Endothelial cell of umbilical vein (primary cell): ENCODE data around the gene ANGEL1. TPM values are rescaled to one million over a fixed set of nuclear protein-coding genes. Genes with fewer than 3 reads are reported as not detected.

Experiments used
- BruUV-seq: library from RNA; stranded (reverse); fragments of 400-500 nt; replicated peaks from 2 replicates; lab custom pipeline; 2021; lab: Mats Ljungman, UMichigan
- CTCF ChIA-PET: fragments of 300-600, 350-600 bp; sonication (Branson Sonifier 250); formaldehyde crosslinking; loops from one replicate; lab custom pipeline; 2021; ENCODE audit warnings: antibody characterized with exemption, inconsistent platforms; lab: Charles Lee
- POLR2A ChIA-PET: fragments of 300-600, 350-600 bp; sonication (Branson Sonifier 250); formaldehyde crosslinking; loops from one replicate; lab custom pipeline; 2021; ENCODE audit warnings: antibody characterized with exemption, inconsistent platforms; lab: Charles Lee
- DNase-seq: peaks from one replicate; pipeline ENCODE4 v3.0.0-alpha.2; 2011; ENCODE audit warnings: low read depth, low spot score
- FAIRE-seq: peaks from 2 replicates; lab custom pipeline; 2011; peaks lifted over from hg19 to GRCh38; lab: Jason Lieb, UNC
- H2AFZ ChIP-seq: 2 replicates; pipeline ENCODE4 v1.6.0; 2012; ENCODE audit warnings: low read depth, low read length, control low read depth, inconsistent platforms
- H3K27ac ChIP-seq: 2 replicates; pipeline ENCODE4 v1.5.1; 2011; ENCODE audit warnings: low read depth, mild to moderate bottlenecking, control low read depth, low read length, moderate library complexity; ENCODE audit not compliant: insufficient read depth
- H3K27me3 ChIP-seq, 2 experiments: 2 replicates each; pipeline versions ENCODE4 v1.6.0 to v1.6.1; 2011; ENCODE audit warnings: low read length in 2 of 2, mixed read lengths in 1 of 2; ENCODE audit not compliant: control insufficient read depth in 2 of 2, insufficient read depth in 2 of 2
- H3K36me3 ChIP-seq, 2 experiments: 2 replicates in 1 of 2; 3 replicates in 1 of 2; pipeline ENCODE4 v1.5.1; 2011; ENCODE audit warnings: low read length in 2 of 2, mild to moderate bottlenecking in 1 of 2, moderate library complexity in 1 of 2; ENCODE audit not compliant: control insufficient read depth in 2 of 2, insufficient read depth in 2 of 2; ENCODE audit errors: extremely low read depth in 1 of 2
- H3K4me1 ChIP-seq: 3 replicates; pipeline ENCODE4 v1.5.1; 2011; ENCODE audit warnings: mild to moderate bottlenecking, low read length; ENCODE audit not compliant: control insufficient read depth, insufficient read depth; ENCODE audit errors: extremely low read depth
- H3K4me2 ChIP-seq: 2 replicates; pipeline ENCODE4 v1.6.1; 2011; ENCODE audit warnings: low read length, control low read depth, mixed read lengths; ENCODE audit not compliant: insufficient read depth
- H3K4me3 ChIP-seq, 3 experiments: fragments of 200-600 bp in 1 of 3; sonication (generic), shearing (Covaris generic) in 1 of 3; replicated peaks in 1 of 3; 2 replicates each; pipeline ENCODE4 v1.5.1; 2011 to 2016; ENCODE audit warnings: control low read depth in 3 of 3, low read length in 3 of 3, mild to moderate bottlenecking in 2 of 3, inconsistent platforms in 1 of 3, low read depth in 1 of 3, moderate library complexity in 1 of 3; ENCODE audit not compliant: insufficient read depth in 1 of 3
- H3K79me2 ChIP-seq: 2 replicates; pipeline ENCODE4 v1.6.0; 2012; ENCODE audit warnings: low read length, inconsistent platforms; ENCODE audit not compliant: control insufficient read depth, insufficient read depth
- H3K9ac ChIP-seq: replicated peaks from 2 replicates; pipeline ENCODE3; 2011; ENCODE audit warnings: low read length, control low read depth; ENCODE audit not compliant: insufficient read depth; ENCODE audit errors: extremely low read depth
- H3K9me1 ChIP-seq: replicated peaks from 3 replicates; pipeline ENCODE4 v1.6.0; 2011; ENCODE audit warnings: mild to moderate bottlenecking, low read length; ENCODE audit not compliant: control insufficient read depth, insufficient read depth; ENCODE audit errors: extremely low read depth
- H3K9me3 ChIP-seq: replicated peaks from 2 replicates; pipeline ENCODE4 v1.5.1; 2012; ENCODE audit warnings: low read length, inconsistent platforms; ENCODE audit not compliant: control insufficient read depth, insufficient read depth
- H4K20me1 ChIP-seq: replicated peaks from 2 replicates; pipeline ENCODE3; 2011; ENCODE audit warnings: mild to moderate bottlenecking, low read length; ENCODE audit not compliant: control insufficient read depth, insufficient read depth; ENCODE audit errors: extremely low read depth
- EZH2 ChIP-seq: IDR thresholded peaks from 2 replicates; pipeline ENCODE4 v1.6.1; 2012; ENCODE audit warnings: borderline replicate concordance, low read depth, mild to moderate bottlenecking, moderate library complexity, low read length, inconsistent platforms; ENCODE audit not compliant: severe bottlenecking
- FOS ChIP-seq: IDR thresholded peaks from 2 replicates; pipeline ENCODE4 v1.6.1; 2011; ENCODE audit warnings: mild to moderate bottlenecking, low read length, moderate library complexity, borderline replicate concordance; ENCODE audit not compliant: insufficient read depth
- GATA2 ChIP-seq: IDR thresholded peaks from 2 replicates; pipeline ENCODE4 v1.7.0; 2011; ENCODE audit warnings: low read depth, mild to moderate bottlenecking, moderate library complexity, mixed read lengths, low read length; ENCODE audit not compliant: insufficient read length, insufficient read depth
- JUN ChIP-seq: IDR thresholded peaks from 2 replicates; pipeline ENCODE4 v1.6.1; 2011; ENCODE audit warnings: borderline replicate concordance, low read depth; ENCODE audit not compliant: insufficient read length, insufficient read depth
- MYC ChIP-seq: IDR thresholded peaks from one replicate; pipeline ENCODE4 v1.6.1; 2011; ENCODE audit warnings: mild to moderate bottlenecking, low read depth, low read length
- POLR2A ChIP-seq: IDR thresholded peaks from 2 replicates; pipeline ENCODE4 v1.6.1; 2012; ENCODE audit warnings: low read depth, mild to moderate bottlenecking, control low read depth, low read length
- POLR2AphosphoS5 ChIP-seq: IDR thresholded peaks from 2 replicates; pipeline ENCODE4 v1.6.1; 2012; ENCODE audit warnings: low read depth, mild to moderate bottlenecking, control low read depth, low read length, moderate library complexity; ENCODE audit not compliant: insufficient read depth
- dilution Hi-C: fragments of 300-500 bp; cut with MboI; formaldehyde crosslinking; loops from one replicate; pipeline ENCODE4 v1.15.0; 2019; ENCODE audit warnings: low sequenced_read_pairs; ENCODE audit not compliant: extremely low pct_ligation_motif_present
- intact Hi-C: fragments of 100-400 bp; cut with micrococcal nuclease; formaldehyde crosslinking; loops from one replicate; pipeline ENCODE4 v1.10.0; 2022
- polyA plus RNA-seq, 4 experiments: library from polyadenylated mRNA; depleted of rRNA in 3 of 4; stranded (reverse) in 3 of 4; unstranded in 1 of 4; fragments of >200 nt; gene quantifications; 2 replicates each; pipeline versions ENCODE4 v1.2.1 to v1.2.3, GENCODE V29; 2011 to 2012; ENCODE audit warnings: missing spikeins in 1 of 4
- total RNA-seq: library from RNA; stranded (reverse); gene quantifications from 2 replicates; pipeline ENCODE4 v1.2.3, GENCODE V29; 2021
- TF ChIP-seq, protein P1 (sequence below): IDR thresholded peaks from 2 replicates; pipeline ENCODE4 v1.6.1; 2011; ENCODE audit not compliant: insufficient read depth, insufficient read length
- TF ChIP-seq, protein P2 (sequence below), 2 donors: IDR thresholded peaks; 1 replicate in 1 of 2; 2 replicates in 1 of 2; pipeline ENCODE4 v1.5.1; 2011; ENCODE audit warnings: low read length in 2 of 2, mild to moderate bottlenecking in 2 of 2, moderate library complexity in 2 of 2, control low read depth in 1 of 2, inconsistent platforms in 1 of 2, low read depth in 1 of 2; ENCODE audit not compliant: insufficient read depth in 1 of 2; ENCODE audit errors: extremely low read depth in 1 of 2

ANGEL1 gene
- total and polyA plus RNA-seq, 2 donors (not counting 3 experiments of a cell fraction or from before 2014, with no cell fraction given) = 14.8 to 22.0 TPM

DNA sequence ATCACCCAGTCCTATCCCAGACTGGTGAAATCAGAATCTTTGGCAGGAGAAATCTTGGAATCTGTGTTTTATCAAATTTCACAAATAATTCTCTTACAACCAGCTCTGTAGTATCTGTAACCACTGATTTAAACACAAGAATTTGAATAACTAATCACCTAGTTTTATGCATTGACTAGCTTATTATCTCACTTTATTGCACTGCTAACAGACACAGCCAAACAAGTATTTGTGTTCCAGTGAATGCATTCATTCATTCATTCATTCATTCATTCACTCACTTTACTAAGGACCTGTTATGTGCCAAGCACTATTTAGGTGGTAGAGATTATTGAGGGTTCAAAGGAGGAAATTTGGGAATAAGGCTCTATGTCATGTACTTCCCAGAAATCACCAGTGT lies 29.7 kb upstream of the ANGEL1 start:
- FAIRE-seq = no peak
- Histone ChIP-seq H3K4me2 (no peak overlapping the region), H3K4me3 (no peak overlapping the region), H3K27ac (no peak overlapping the region), H2AFZ (no peak overlapping the region), H3K9me1 (no peaks in the 10 kb centered on the region), H4K20me1 (no peaks in the 10 kb centered on the region), H3K4me1 (peaks cover 2% of the 10 kb centered on the region), H3K79me2 (no peaks in the 10 kb centered on the region), H3K9me3 (no peaks in the 10 kb centered on the region), H3K36me3 (no peaks in the 10 kb centered on the region), H3K27me3 (peaks cover 5 to 12% of the 10 kb centered on the region in 2 experiments), H3K9ac (no peak overlapping the region)
- no peak for DNase-seq
- dilution Hi-C loops (no loop called here), intact Hi-C loops (no loop called here)
- ChIA-PET CTCF (interaction anchor here (1.2 kb wide), 1 partner anchor 132 kb away, joined by 4 read pairs; no protein-coding TSS in a partner anchor), POLR2A (no interaction called here)
- TF ChIP-seq JUN (no peak), GATA2 (no peak), FOS (no peak), POLR2A (no peak), EZH2 (no peak)
- TF ChIP-seq, protein P1, sequence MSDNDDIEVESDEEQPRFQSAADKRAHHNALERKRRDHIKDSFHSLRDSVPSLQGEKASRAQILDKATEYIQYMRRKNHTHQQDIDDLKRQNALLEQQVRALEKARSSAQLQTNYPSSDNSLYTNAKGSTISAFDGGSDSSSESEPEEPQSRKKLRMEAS = no peak
- BruUV-seq = no TSS peak

DNA sequence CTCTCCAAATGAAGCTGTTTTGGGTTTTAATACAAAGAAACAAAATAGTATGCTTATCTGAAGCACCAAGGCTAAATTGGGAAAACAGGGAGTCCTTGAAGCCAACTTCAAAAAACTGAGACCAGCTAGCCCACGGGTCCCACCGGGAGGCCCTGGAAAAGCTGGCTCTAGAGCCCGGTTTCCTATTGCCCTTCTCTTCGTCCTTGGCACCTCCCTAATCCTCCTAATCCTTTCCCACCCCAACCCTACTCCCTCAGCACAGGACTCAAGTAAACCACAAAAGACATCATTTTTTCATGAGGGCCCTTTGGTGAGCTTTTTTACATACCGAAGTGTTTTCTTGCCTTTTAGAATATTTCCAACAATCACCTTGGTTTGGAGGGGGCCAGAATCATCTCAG lies 24.8 kb upstream of the ANGEL1 start:
- dilution Hi-C loops = no loop called here
- H3K79me2 ChIP-seq = no peaks in the 10 kb centered on the region
- TF ChIP-seq, protein P1 = no peak
- TF ChIP-seq EZH2 (no peak), POLR2A (no peak), GATA2 (no peak), POLR2AphosphoS5 (no peak), MYC (no peak), JUN (no peak)
- TF ChIP-seq, protein P2, sequence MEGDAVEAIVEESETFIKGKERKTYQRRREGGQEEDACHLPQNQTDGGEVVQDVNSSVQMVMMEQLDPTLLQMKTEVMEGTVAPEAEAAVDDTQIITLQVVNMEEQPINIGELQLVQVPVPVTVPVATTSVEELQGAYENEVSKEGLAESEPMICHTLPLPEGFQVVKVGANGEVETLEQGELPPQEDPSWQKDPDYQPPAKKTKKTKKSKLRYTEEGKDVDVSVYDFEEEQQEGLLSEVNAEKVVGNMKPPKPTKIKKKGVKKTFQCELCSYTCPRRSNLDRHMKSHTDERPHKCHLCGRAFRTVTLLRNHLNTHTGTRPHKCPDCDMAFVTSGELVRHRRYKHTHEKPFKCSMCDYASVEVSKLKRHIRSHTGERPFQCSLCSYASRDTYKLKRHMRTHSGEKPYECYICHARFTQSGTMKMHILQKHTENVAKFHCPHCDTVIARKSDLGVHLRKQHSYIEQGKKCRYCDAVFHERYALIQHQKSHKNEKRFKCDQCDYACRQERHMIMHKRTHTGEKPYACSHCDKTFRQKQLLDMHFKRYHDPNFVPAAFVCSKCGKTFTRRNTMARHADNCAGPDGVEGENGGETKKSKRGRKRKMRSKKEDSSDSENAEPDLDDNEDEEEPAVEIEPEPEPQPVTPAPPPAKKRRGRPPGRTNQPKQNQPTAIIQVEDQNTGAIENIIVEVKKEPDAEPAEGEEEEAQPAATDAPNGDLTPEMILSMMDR (IDR thresholded peaks at IDR 0.05; ENCODE audit: extremely low read depth in 1 of 2, insufficient read depth in 1 of 2, low read depth in 1 of 2, low read length in 2 of 2) = no peak
- FAIRE-seq (no peak), DNase-seq (no peak)
- POLR2A ChIA-PET = no interaction called here
- no TSS peak for BruUV-seq
- no peak overlapping the region for H3K4me3 ChIP-seq
- H3K9me3 ChIP-seq = no peaks in the 10 kb centered on the region
- no peaks in the 10 kb centered on the region for H3K9me1 ChIP-seq
- H3K36me3 ChIP-seq = no peaks in the 10 kb centered on the region
- no peak overlapping the region for H3K9ac ChIP-seq
- no peak overlapping the region for H3K4me2 ChIP-seq
- no peak overlapping the region for H3K27ac ChIP-seq
- peaks cover 8 to 12% of the 10 kb centered on the region in 2 experiments for H3K27me3 ChIP-seq
- H2AFZ ChIP-seq = no peak overlapping the region
- CTCF ChIA-PET = interaction anchor here (1.6 kb wide), 1 partner anchor 26 kb away, joined by 5 read pairs; no protein-coding TSS in a partner anchor
- no peaks in the 10 kb centered on the region for H4K20me1 ChIP-seq
- intact Hi-C loops = no loop called here
- no peaks in the 10 kb centered on the region for H3K4me1 ChIP-seq
